Measurements from ENCODE around the gene UHRF2. TPM values are rescaled to one million over a fixed set of nuclear protein-coding genes. Genes with fewer than 3 reads are reported as not detected.

UHRF2 gene
- total RNA-seq, 2 experiments from 2014 or later: 141 to 149 TPM

DNA sequence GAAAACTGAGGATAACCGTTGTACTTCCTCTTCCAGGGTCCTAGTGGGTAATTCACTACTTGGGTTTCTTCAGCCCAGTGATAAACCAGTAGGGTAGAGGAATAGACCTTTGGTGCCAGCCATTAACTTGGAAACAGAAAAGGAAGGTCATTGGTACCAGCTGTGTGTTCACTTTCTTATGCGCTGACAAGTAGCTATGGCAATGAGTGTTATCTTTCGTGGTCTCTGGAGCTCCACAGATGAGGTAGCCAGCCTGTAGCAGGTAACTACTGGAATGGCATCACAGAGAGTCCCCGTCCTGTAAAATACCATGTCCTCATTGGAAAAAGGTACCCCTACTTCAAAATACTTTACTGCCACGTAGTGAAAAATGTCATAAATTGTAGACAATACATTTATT, 2.3 kb downstream of the UHRF2 start:
- DNase-seq (peak in 1 of 14 experiments; percentile 9), ATAC-seq (ENCODE audit: poor library complexity) (no peak)
- peak overlapping the region; percentile 92 for H3K4me3 Mint-ChIP-seq
- Histone ChIP-seq H3K27ac (ENCODE audit: low read depth in 1 of 2, low read length in 2 of 2) (no peak overlapping the region), H3K36me3 (ENCODE audit: insufficient read depth, low read length) (no peaks in the 10 kb centered on the region), H3K9me3 (ENCODE audit: control insufficient read depth in 1 of 2, insufficient read depth in 1 of 2, low read length in 2 of 2) (peaks cover 0 to 3% of the 10 kb centered on the region in 2 experiments), H3K4me1 (ENCODE audit: insufficient read depth, low read length) (peaks cover 39% of the 10 kb centered on the region), H3K4me3 (ENCODE audit: low read length) (peak overlapping the region; percentile 70), H3K27me3 (ENCODE audit: control insufficient read depth in 1 of 2, insufficient read depth in 2 of 2, low read length in 2 of 2) (no peaks in the 10 kb centered on the region)
- no peaks in the 10 kb centered on the region for H3K9me3 Mint-ChIP-seq
- H3K4me1 Mint-ChIP-seq (ENCODE audit: low read depth): peaks cover 59% of the 10 kb centered on the region
- H3K27me3 Mint-ChIP-seq: no peaks in the 10 kb centered on the region
- peak overlapping the region; percentile 88 for H3K27ac Mint-ChIP-seq
- intact Hi-C loops (cut with DNase I, micrococcal nuclease): loop anchor here (5.0 to 10.0 kb wide), 5 partner anchors 47 to 1623 kb away; partner anchors contain the start of genes ERMP1 (in 1 of the 2) and RCL1 (in 1 of the 2)
- POLR2A ChIA-PET: interaction anchor here (3.5 to 4.8 kb wide), 3 partner anchors 15 to 342 kb away, joined by 30 to 110 read pairs (median 95); partner anchors contain the start of gene KDM4C
- H3K36me3 Mint-ChIP-seq (ENCODE audit: low read depth): peaks cover 43% of the 10 kb centered on the region
- CTCF ChIA-PET: interaction anchor here (1.8 kb wide), 1 partner anchor 11 kb away, joined by 4 read pairs; no protein-coding TSS in a partner anchor
- TF ChIP-seq, protein P1, sequence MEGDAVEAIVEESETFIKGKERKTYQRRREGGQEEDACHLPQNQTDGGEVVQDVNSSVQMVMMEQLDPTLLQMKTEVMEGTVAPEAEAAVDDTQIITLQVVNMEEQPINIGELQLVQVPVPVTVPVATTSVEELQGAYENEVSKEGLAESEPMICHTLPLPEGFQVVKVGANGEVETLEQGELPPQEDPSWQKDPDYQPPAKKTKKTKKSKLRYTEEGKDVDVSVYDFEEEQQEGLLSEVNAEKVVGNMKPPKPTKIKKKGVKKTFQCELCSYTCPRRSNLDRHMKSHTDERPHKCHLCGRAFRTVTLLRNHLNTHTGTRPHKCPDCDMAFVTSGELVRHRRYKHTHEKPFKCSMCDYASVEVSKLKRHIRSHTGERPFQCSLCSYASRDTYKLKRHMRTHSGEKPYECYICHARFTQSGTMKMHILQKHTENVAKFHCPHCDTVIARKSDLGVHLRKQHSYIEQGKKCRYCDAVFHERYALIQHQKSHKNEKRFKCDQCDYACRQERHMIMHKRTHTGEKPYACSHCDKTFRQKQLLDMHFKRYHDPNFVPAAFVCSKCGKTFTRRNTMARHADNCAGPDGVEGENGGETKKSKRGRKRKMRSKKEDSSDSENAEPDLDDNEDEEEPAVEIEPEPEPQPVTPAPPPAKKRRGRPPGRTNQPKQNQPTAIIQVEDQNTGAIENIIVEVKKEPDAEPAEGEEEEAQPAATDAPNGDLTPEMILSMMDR (IDR thresholded peaks at IDR 0.05): no peak

DNA sequence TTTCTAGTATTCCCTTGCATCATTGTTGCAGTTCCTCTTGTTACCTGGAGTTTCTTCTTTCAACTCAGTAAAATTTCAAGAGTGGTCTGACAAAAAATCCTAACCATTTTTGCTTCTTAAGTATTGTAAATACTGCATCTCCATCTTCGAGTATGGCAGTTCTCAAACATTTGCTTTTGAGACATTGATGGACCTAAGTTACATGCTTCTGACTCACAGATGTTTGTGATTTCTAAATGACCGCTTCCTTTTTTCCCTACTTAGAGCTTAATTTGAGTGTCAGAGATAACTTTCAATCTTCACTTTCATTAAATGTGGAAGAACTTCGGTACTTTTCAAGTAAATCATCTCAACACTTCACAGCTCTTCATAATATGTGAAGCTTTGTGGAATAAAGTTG, 4.2 kb downstream of the UHRF2 start:
- peaks cover 13% of the 10 kb centered on the region for H3K36me3 ChIP-seq (ENCODE audit: insufficient read depth, low read length)
- no peak for ATAC-seq (ENCODE audit: poor library complexity)
- DNase-seq: peak in 1 of 14 experiments; percentile 19
- peaks cover 0 to 3% of the 10 kb centered on the region in 2 experiments for H3K9me3 ChIP-seq (ENCODE audit: control insufficient read depth in 1 of 2, insufficient read depth in 1 of 2, low read length in 2 of 2)
- Mint-ChIP-seq H3K4me3 (peak overlapping the region; percentile 72), H3K9me3 (no peaks in the 10 kb centered on the region), H3K36me3 (ENCODE audit: low read depth) (peaks cover 57% of the 10 kb centered on the region), H3K27ac (peak overlapping the region; percentile 54), H3K4me1 (ENCODE audit: low read depth) (peaks cover 75% of the 10 kb centered on the region), H3K27me3 (no peaks in the 10 kb centered on the region)
- POLR2A ChIA-PET: no interaction called here
- intact Hi-C loops (cut with DNase I, micrococcal nuclease): loop anchor here (5.0 to 10.0 kb wide), 5 partner anchors 45 to 1625 kb away; partner anchors contain the start of genes ERMP1 (in 1 of the 2) and RCL1 (in 1 of the 2)
- CTCF ChIA-PET: interaction anchor here (0.6 kb wide), 1 partner anchor 326 kb away, joined by 3 read pairs; no protein-coding TSS in a partner anchor
- TF ChIP-seq, protein P1 (IDR thresholded peaks at IDR 0.05): no peak
- no peaks in the 10 kb centered on the region for H3K27me3 ChIP-seq (ENCODE audit: control insufficient read depth in 1 of 2, insufficient read depth in 2 of 2, low read length in 2 of 2)
- H3K4me1 ChIP-seq (ENCODE audit: insufficient read depth, low read length): peaks cover 39% of the 10 kb centered on the region
- H3K27ac ChIP-seq (ENCODE audit: low read depth in 1 of 2, low read length in 2 of 2): no peak overlapping the region
- H3K4me3 ChIP-seq (ENCODE audit: low read length): no peak overlapping the region

DNA sequence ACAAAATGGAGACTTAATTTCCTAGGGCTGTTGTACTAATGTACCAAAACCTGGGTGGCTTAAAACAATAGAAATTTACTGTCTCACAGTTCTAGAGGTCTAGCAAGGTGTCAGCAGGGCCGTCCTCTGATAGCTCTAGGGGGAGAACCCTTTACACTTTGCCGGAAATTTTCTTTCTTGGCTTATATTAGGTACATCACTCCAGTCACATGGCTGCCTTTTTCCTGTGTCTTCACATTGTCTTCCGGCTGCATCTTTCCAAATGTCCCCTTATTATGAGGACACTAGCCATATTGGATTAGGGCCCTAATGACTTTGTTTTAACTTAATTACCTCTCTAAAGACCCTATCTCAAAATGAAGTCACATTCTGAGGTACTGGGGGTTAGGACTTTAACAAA, 5.8 kb downstream of the UHRF2 start:
- peaks cover 0 to 3% of the 10 kb centered on the region in 2 experiments for H3K9me3 ChIP-seq (ENCODE audit: control insufficient read depth in 1 of 2, insufficient read depth in 1 of 2, low read length in 2 of 2)
- Mint-ChIP-seq H3K27ac (peak overlapping the region; percentile 54), H3K4me1 (ENCODE audit: low read depth) (peaks cover 79% of the 10 kb centered on the region), H3K36me3 (ENCODE audit: low read depth) (peaks cover 63% of the 10 kb centered on the region), H3K4me3 (peak overlapping the region; percentile 32), H3K9me3 (no peaks in the 10 kb centered on the region), H3K27me3 (no peaks in the 10 kb centered on the region)
- no peak overlapping the region for H3K27ac ChIP-seq (ENCODE audit: low read depth in 1 of 2, low read length in 2 of 2)
- intact Hi-C loops (cut with DNase I, micrococcal nuclease): loop anchor here (5.0 to 10.0 kb wide), 5 partner anchors 44 to 1626 kb away; partner anchors contain the start of genes ERMP1 (in 1 of the 2) and RCL1 (in 1 of the 2)
- TF ChIP-seq, protein P1 (IDR thresholded peaks at IDR 0.05): no peak
- H3K27me3 ChIP-seq (ENCODE audit: control insufficient read depth in 1 of 2, insufficient read depth in 2 of 2, low read length in 2 of 2): no peaks in the 10 kb centered on the region
- peaks cover 33% of the 10 kb centered on the region for H3K4me1 ChIP-seq (ENCODE audit: insufficient read depth, low read length)
- DNase-seq: no peak
- no peak overlapping the region for H3K4me3 ChIP-seq (ENCODE audit: low read length)
- CTCF ChIA-PET: no interaction called here
- POLR2A ChIA-PET: no interaction called here
- peaks cover 14% of the 10 kb centered on the region for H3K36me3 ChIP-seq (ENCODE audit: insufficient read depth, low read length)
- no peak for ATAC-seq (ENCODE audit: poor library complexity)
